Smooth muscle cell (in vitro differentiated cells): ENCODE results near the gene DRGX. TPM values are rescaled to one million over a fixed set of nuclear protein-coding genes. Genes with fewer than 3 reads are reported as not detected.

Experiments used
- DNase-seq: peaks from one replicate; lab custom pipeline; 2025; ENCODE audit not compliant: unreplicated experiment; lab: John Stamatoyannopoulos, UW
- H2AFZ ChIP-seq: fragments of 200-600 bp; sonication (generic); 2 replicates; pipeline ENCODE4 v1.6.0; 2016; ENCODE audit warnings: antibody characterized with exemption, low read depth, mild to moderate bottlenecking
- H3F3A ChIP-seq: fragments of 200-600 bp; sonication (generic); 2 replicates; pipeline ENCODE4 v1.6.0; 2017; ENCODE audit warnings: antibody characterized with exemption, low read depth
- H3K27ac ChIP-seq: fragments of 200-600 bp; sonication (generic); 2 replicates; pipeline ENCODE4 v1.5.1; 2016; ENCODE audit warnings: low read depth, mild to moderate bottlenecking
- H3K27me3 ChIP-seq: fragments of 200-600 bp; sonication (generic); 2 replicates; pipeline ENCODE4 v1.6.1; 2016; ENCODE audit warnings: low read depth, mild to moderate bottlenecking
- H3K36me3 ChIP-seq: fragments of 200-600 bp; sonication (generic); 2 replicates; pipeline ENCODE4 v1.5.1; 2016; ENCODE audit warnings: low read depth
- H3K4me1 ChIP-seq: fragments of 200-600 bp; sonication (generic); 2 replicates; pipeline ENCODE4 v1.5.1; 2016; ENCODE audit warnings: low read depth
- H3K4me2 ChIP-seq: fragments of 200-600 bp; sonication (generic); 2 replicates; pipeline ENCODE4 v1.6.0; 2016; ENCODE audit warnings: mild to moderate bottlenecking
- H3K4me3 ChIP-seq: fragments of 200-600 bp; sonication (generic); 2 replicates; pipeline ENCODE4 v1.5.1; 2016; ENCODE audit warnings: mild to moderate bottlenecking
- H3K79me2 ChIP-seq: fragments of 200-600 bp; sonication (generic); 2 replicates; pipeline ENCODE4 v1.6.0; 2016; ENCODE audit warnings: low read depth, mild to moderate bottlenecking
- H3K9ac ChIP-seq: fragments of 200-600 bp; sonication (generic); 2 replicates; pipeline ENCODE4 v1.6.0; 2016; ENCODE audit warnings: low read depth
- H3K9me3 ChIP-seq: fragments of 200-600 bp; sonication (generic); replicated peaks from 2 replicates; pipeline ENCODE4 v1.5.1; 2016; ENCODE audit warnings: low read depth
- H4K20me1 ChIP-seq: fragments of 200-600 bp; sonication (generic); 2 replicates; pipeline ENCODE4 v1.6.0; 2016; ENCODE audit warnings: low read depth
- WGBS: methylation state at CpG from one replicate; pipeline ENCODE4 v1.1.7; 2016; ENCODE audit warnings: low lambda C conversion rate; 5-methylcytosine and 5-hydroxymethylcytosine counted together
- polyA plus RNA-seq: library from polyadenylated mRNA; unstranded; fragments of >200 nt; fragmentation: Nextera tagmentation; extraction: Ambion mirVana; gene quantifications from 2 replicates; pipeline ENCODE4 v1.2.1, GENCODE V29; 2016
- total RNA-seq: library from RNA; depleted of rRNA; stranded (reverse); fragments of >200 nt; gene quantifications from 2 replicates; pipeline ENCODE4 v1.2.3, GENCODE V29; 2014
- TF ChIP-seq, protein P1 (sequence below): fragments of 200-600 bp; sonication (generic); IDR thresholded peaks from 2 replicates; pipeline ENCODE4 v1.5.1; 2017; ENCODE audit warnings: borderline replicate concordance, mild to moderate bottlenecking, antibody characterized with exemption; ENCODE audit not compliant: insufficient read depth, poor library complexity, severe bottlenecking

Gene DRGX
- total and polyA plus RNA-seq, 2 experiments from 2014 or later: not detected

DNA sequence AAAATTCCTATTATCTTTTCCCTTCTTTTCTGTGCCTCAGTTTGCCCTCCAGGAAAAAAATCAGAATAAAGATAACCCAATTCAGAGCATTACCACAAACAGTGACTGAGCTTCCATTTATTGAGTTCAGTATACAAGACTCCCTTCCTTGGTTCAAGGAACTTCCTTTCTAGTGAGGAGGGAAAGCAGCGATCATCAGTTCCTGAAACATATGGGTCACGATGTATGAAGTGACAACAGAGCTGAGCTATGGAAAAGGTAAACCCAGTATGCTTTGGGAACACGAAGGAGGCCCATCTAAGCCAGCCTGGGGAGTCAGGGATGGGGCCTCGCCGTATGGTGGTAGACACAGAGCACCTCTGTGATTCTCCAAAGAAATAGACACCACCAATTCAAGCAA lies 81.1 kb downstream of the DRGX start:
- 91% methylated on average over 5 of the region's 5 CpGs for WGBS
- Histone ChIP-seq H3K27me3 (no peaks in the 10 kb centered on the region), H3K9ac (no peak overlapping the region), H3K4me3 (no peak overlapping the region), H4K20me1 (no peaks in the 10 kb centered on the region), H3K4me2 (no peak overlapping the region), H3K79me2 (no peaks in the 10 kb centered on the region), H3K9me3 (no peaks in the 10 kb centered on the region), H3K4me1 (no peaks in the 10 kb centered on the region), H3F3A (no peaks in the 10 kb centered on the region), H3K36me3 (no peaks in the 10 kb centered on the region), H2AFZ (no peak overlapping the region), H3K27ac (no peak overlapping the region)
- no peak for DNase-seq
- TF ChIP-seq, protein P1, sequence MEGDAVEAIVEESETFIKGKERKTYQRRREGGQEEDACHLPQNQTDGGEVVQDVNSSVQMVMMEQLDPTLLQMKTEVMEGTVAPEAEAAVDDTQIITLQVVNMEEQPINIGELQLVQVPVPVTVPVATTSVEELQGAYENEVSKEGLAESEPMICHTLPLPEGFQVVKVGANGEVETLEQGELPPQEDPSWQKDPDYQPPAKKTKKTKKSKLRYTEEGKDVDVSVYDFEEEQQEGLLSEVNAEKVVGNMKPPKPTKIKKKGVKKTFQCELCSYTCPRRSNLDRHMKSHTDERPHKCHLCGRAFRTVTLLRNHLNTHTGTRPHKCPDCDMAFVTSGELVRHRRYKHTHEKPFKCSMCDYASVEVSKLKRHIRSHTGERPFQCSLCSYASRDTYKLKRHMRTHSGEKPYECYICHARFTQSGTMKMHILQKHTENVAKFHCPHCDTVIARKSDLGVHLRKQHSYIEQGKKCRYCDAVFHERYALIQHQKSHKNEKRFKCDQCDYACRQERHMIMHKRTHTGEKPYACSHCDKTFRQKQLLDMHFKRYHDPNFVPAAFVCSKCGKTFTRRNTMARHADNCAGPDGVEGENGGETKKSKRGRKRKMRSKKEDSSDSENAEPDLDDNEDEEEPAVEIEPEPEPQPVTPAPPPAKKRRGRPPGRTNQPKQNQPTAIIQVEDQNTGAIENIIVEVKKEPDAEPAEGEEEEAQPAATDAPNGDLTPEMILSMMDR: no peak

Other genes with a start within 250 kb of the DRGX start
- gene TMEM273, start 207.7 kb downstream of the DRGX start, total RNA-seq: 0.09 TPM in 1 of 2 replicates, not detected in the other
- not detected in 2 replicates for gene TMEM273, start 207.7 kb downstream of the DRGX start, polyA plus RNA-seq
- gene C10orf71, start 96.9 kb downstream of the DRGX start, total RNA-seq: not detected in 2 replicates
- not detected in 2 replicates for gene C10orf71, start 96.9 kb downstream of the DRGX start, polyA plus RNA-seq
- 14.9 and 15.7 TPM in 2 replicates for gene ERCC6, start 143.0 kb upstream of the DRGX start, total RNA-seq
- 7.2 and 10.2 TPM in 2 replicates for gene ERCC6, start 143.0 kb upstream of the DRGX start, polyA plus RNA-seq
- gene SLC18A3, start 214.2 kb upstream of the DRGX start, total RNA-seq: not detected in 2 replicates
- 0.46 TPM in 1 of 2 replicates, not detected in the other for gene SLC18A3, start 214.2 kb upstream of the DRGX start, polyA plus RNA-seq
- gene CHAT, start 217.9 kb upstream of the DRGX start, total RNA-seq: not detected in 2 replicates
- gene CHAT, start 217.9 kb upstream of the DRGX start, polyA plus RNA-seq: not detected in 2 replicates